DMS79 (cell line): ENCODE measurements around the gene L3MBTL2.

Source experiments
- DNase-seq: peaks from one replicate; lab custom pipeline; 2025; lab: John Stamatoyannopoulos, UW

The L3MBTL2 gene

DNA sequence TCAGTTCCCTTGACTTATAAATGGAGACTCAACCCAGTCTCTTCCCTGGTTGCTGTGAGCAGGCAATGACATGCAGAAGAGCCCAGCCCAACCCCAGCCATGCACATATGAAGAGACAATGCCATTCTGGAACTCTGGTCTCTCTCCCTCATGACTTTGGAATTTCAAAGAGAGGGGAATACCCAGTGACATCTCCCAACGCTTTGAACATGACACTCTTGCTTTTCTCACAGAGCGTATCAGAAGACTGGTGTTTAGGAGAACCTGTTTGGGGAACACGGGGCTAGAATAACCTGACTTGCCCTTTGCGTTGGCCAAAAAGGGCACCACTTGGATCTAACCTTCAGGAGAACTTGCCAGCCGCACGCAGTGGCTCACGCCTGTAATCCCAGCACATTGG lies 68.0 kb downstream of the L3MBTL2 start:
- DNase-seq = no peak

- no peak for DNase-seq
These were observed 69.7 kb downstream of the L3MBTL2 start for GRCh38 chr22:41274856-41275255.

GRCh38 chr22:41280065-41280464 lies 75.0 kb downstream of the L3MBTL2 start:
- peak; percentile 52 for DNase-seq

DNA sequence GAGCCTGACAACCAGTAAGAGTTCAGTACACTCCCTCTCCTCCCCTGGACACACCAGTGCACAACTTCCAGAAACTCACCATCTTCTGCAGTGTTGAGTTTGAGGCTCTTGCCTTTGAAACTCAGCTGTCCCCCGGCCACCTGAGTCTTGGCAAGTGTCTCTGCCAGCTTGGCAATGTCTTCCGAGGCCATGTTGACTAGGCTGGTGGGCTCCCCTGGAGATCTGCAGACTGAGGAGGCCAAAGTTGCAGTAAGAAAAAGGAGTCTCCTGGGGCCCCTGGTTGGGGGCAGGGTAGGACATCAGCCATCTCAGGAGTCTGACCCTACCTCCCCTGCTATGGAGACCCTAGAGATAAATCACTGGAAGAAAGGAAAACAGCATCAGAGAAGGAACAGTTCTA lies 75.7 kb downstream of the L3MBTL2 start:
- no peak for DNase-seq
